Astrocyte of the cerebellum (primary cell): ENCODE results near the gene MXD3.

Source experiments
- DNase-seq: peaks from one replicate; pipeline ENCODE4 v3.0.0-alpha.2; 2011; ENCODE audit warnings: low read depth
- H3K4me3 ChIP-seq: 2 replicates; pipeline ENCODE4 v1.5.1; 2011; ENCODE audit warnings: mild to moderate bottlenecking, low read depth, low read length, moderate library complexity
- CTCF ChIP-seq: IDR thresholded peaks from 2 replicates; pipeline ENCODE4 v1.5.1; 2012; ENCODE audit warnings: low read length, low read depth, moderate library complexity, mild to moderate bottlenecking; ENCODE audit errors: missing control alignments
- in situ Hi-C: cut with HindIII; loops from 2 replicates; pipeline ENCODE4 v1.10.0; 2017; ENCODE audit warnings: low sequenced_read_pairs

The MXD3 gene

GRCh38 chr5:177299697-177300096 lies 12.0 kb downstream of the MXD3 start:
- no peak overlapping the region for H3K4me3 ChIP-seq
- DNase-seq = no peak
- in situ Hi-C loops = no loop called here
- no peak for TF ChIP-seq CTCF

- H3K4me3 ChIP-seq = no peak overlapping the region
- in situ Hi-C loops = no loop called here
- no peak for TF ChIP-seq CTCF
- no peak for DNase-seq
Measured at GRCh38 chr5:177297922-177298321, 13.8 kb downstream of the MXD3 start.

- in situ Hi-C loops = no loop called here
- no peak for DNase-seq
- H3K4me3 ChIP-seq = no peak overlapping the region
- TF ChIP-seq CTCF = no peak
Measured at GRCh38 chr5:177296581-177296980, 15.1 kb downstream of the MXD3 start.

DNA sequence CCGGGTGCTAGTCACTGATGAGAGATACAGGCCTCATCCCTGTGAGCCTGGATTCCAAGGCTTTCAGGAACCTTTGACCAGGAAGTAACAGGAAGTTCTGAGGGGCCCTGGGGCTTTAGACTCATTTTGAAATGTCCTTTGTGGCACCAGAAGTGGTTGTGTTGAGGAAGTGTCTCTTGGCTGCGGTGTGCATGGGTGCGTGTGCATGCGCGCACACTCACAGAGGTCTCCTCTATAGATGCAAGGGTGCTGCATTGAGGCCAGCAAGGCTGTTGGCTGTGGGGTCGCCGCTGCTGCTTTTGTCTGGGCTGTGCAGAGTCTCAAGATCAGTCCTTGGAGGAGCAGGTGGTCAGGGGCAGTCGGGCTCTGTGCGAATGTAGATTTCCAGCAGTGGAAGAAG lies 15.8 kb downstream of the MXD3 start:
- TF ChIP-seq CTCF = no peak

DNA sequence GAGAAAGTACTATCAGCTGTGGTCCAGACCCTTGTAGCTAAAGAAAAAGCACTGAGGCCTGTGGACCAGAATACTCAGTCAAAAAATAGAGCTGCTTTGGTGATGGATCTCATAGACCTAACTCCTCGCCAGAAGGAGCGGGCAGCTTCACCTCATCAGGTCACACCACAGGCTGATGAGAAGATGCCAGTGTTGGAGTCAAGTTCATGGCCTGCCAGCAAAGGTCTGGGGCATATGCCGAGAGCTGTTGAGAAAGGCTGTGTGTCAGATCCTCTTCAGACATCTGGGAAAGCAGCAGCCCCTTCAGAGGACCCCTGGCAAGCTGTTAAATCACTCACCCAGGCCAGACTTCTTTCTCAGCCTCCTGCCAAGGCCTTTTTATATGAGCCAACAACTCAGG lies 17.1 kb downstream of the MXD3 start:
- no peak for DNase-seq
- in situ Hi-C loops = no loop called here
- H3K4me3 ChIP-seq = no peak overlapping the region
- TF ChIP-seq CTCF = no peak

More for the DNA sequence above, 15.8 kb downstream of the MXD3 start:
- no peak for DNase-seq
- no peak overlapping the region for H3K4me3 ChIP-seq
- in situ Hi-C loops = no loop called here

DNA sequence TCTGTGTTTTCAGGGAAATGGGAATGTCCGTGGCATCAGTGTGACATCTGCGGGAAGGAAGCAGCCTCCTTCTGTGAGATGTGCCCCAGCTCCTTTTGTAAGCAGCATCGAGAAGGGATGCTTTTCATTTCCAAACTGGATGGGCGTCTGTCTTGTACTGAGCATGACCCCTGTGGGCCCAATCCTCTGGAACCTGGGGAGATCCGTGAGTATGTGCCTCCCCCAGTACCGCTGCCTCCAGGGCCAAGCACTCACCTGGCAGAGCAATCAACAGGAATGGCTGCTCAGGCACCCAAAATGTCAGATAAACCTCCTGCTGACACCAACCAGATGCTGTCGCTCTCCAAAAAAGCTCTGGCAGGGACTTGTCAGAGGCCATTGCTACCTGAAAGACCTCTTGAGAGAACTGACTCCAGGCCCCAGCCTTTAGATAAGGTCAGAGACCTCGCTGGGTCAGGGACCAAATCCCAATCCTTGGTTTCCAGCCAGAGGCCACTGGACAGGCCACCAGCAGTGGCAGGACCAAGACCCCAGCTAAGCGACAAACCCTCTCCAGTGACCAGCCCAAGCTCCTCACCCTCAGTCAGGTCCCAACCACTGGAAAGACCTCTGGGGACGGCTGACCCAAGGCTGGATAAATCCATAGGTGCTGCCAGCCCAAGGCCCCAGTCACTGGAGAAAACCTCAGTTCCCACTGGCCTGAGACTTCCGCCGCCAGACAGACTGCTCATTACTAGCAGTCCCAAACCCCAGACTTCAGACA lies 17.7 kb downstream of the MXD3 start:
- H3K4me3 ChIP-seq = no peak overlapping the region
- TF ChIP-seq CTCF = no peak
- in situ Hi-C loops = no loop called here
- DNase-seq = no peak
